Activated T-cell treated with anti-CD3 and anti-CD28 coated beads, Interleukin-2, amount 50 U/mL, for 72 hours (primary cell): ENCODE data around the gene TMEM150B. TPM values are rescaled to one million over a fixed set of nuclear protein-coding genes. Genes with fewer than 3 reads are reported as not detected.

Source experiments
- ATAC-seq, 2 donors: fragments of 150-1000 bp; cut with Tn5 transposase; replicated peaks in 1 of 2; 2 replicates each; pipeline ENCODE4 v1.10.0; 2021; ENCODE audit warnings: moderate library complexity in 2 of 2, mild to moderate bottlenecking in 1 of 2
- DNase-seq, 2 donors: peaks; one replicate each; pipeline ENCODE4 v3.0.0; 2021 to 2022; ENCODE audit warnings: mixed read lengths in 1 of 2
- H3K27ac Mint-ChIP-seq: one replicate; pipeline ENCODE4 v1.8.0; 2022; ENCODE audit warnings: mild to moderate bottlenecking, moderate library complexity, mixed read lengths
- H3K27me3 Mint-ChIP-seq: one replicate; pipeline ENCODE4 v1.8.0; 2022; ENCODE audit warnings: low read depth, mixed read lengths
- H3K36me3 Mint-ChIP-seq, 2 donors: one replicate each; pipeline ENCODE4 v1.8.0; 2022; ENCODE audit warnings: mixed read lengths in 2 of 2, mild to moderate bottlenecking in 1 of 2; ENCODE audit not compliant: insufficient read depth in 2 of 2
- H3K4me1 Mint-ChIP-seq: one replicate; pipeline ENCODE4 v1.8.0; 2022; ENCODE audit warnings: low read depth, mixed read lengths
- H3K4me3 Mint-ChIP-seq, 2 donors: one replicate each; pipeline ENCODE4 v1.8.0; 2022; ENCODE audit warnings: mild to moderate bottlenecking in 2 of 2, mixed read lengths in 2 of 2, moderate library complexity in 2 of 2
- H3K9me3 Mint-ChIP-seq, 2 donors: one replicate each; pipeline ENCODE4 v1.8.0; 2022; ENCODE audit warnings: mixed read lengths in 2 of 2
- total RNA-seq, 2 donors: library from RNA; stranded (reverse); gene quantifications; one replicate each; pipeline ENCODE4 v1.2.3, GENCODE V29; 2022

Gene TMEM150B
- total RNA-seq, 2 donors from 2014 or later, result not detected

- Mint-ChIP-seq H3K4me3 (no peak within 1 kb of the TSS), H3K36me3 (no peaks in the 10 kb centered on the region), H3K27me3 (no peaks in the 10 kb centered on the region), H3K9me3 (no peaks in the 10 kb centered on the region), H3K27ac (no peak within 1 kb of the TSS), H3K4me1 (no peaks in the 10 kb centered on the region)
- ATAC-seq, result no peak
- DNase-seq, result no peak
Observed at GRCh38 chr19:55362990-55363716, 38.0 kb upstream of the TMEM150B start, which contains the start of gene GARIN5B. TSS of gene GARIN5B (minus strand) at chr19:55363260. CDS start at chr19:55363066, 194 bp downstream.

DNA sequence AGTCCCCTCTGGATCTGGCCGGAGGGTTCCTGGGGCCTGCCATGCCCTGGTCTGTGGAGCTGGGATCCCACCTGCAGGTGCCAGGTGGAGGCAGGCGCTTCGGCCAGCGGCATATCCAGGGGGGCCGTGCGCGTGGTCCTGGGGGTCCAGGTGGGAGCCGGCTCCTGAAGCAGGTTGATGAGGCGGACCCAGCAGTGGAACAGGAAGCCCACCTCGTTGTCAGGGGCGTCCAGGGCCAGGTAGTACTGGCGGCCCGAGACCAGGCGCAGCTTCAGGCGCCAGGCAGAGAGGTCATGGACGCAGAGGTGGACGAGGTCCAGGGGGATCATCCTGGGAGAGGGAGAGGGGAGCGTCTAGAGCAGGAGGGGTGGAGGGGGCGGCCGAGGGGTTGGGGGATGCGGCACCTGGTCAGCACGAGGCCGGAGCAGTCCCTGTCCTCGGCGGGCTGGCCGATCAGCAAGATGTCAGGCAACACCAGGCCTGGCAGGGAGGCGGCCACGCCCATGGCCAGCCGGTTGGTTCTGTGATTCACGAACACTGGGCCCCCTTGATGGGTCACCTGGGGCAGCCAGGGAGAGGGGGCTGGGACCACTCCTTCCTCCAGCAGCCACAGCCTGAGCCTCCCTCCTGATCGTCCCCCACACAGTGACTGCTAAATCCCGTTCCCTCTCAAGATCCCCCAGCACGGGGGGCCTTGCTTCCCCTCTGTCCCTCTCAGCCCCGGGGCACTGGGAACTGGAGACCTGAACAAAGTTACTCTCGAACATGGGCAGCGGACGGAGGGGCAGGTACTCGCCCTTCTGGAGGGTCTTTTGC lies 37.2 kb upstream of the TMEM150B start:
- Mint-ChIP-seq H3K9me3 (no peaks in the 10 kb centered on the region), H3K4me1 (no peaks in the 10 kb centered on the region), H3K27ac (no peak overlapping the region), H3K27me3 (peaks cover 2% of the 10 kb centered on the region), H3K4me3 (no peak overlapping the region), H3K36me3 (no peaks in the 10 kb centered on the region)
- ATAC-seq, result no peak
- DNase-seq, result no peak

GRCh38 chr19:55360902-55361301 lies 35.8 kb upstream of the TMEM150B start:
- H3K27ac Mint-ChIP-seq, result no peak overlapping the region
- H3K4me1 Mint-ChIP-seq, result no peaks in the 10 kb centered on the region
- no peak for ATAC-seq
- DNase-seq, result no peak
- peaks cover 13% of the 10 kb centered on the region for H3K27me3 Mint-ChIP-seq
- H3K36me3 Mint-ChIP-seq, result no peaks in the 10 kb centered on the region
- no peak overlapping the region for H3K4me3 Mint-ChIP-seq
- no peaks in the 10 kb centered on the region for H3K9me3 Mint-ChIP-seq

- ATAC-seq (no peak), DNase-seq (no peak)
- Mint-ChIP-seq H3K27me3 (peaks cover 21% of the 10 kb centered on the region), H3K36me3 (no peaks in the 10 kb centered on the region), H3K27ac (peak overlapping the region; percentile 28), H3K9me3 (no peaks in the 10 kb centered on the region), H3K4me1 (no peaks in the 10 kb centered on the region), H3K4me3 (no peak overlapping the region)
Observed at GRCh38 chr19:55358943-55359908, 34.1 kb upstream of the TMEM150B start.

DNA sequence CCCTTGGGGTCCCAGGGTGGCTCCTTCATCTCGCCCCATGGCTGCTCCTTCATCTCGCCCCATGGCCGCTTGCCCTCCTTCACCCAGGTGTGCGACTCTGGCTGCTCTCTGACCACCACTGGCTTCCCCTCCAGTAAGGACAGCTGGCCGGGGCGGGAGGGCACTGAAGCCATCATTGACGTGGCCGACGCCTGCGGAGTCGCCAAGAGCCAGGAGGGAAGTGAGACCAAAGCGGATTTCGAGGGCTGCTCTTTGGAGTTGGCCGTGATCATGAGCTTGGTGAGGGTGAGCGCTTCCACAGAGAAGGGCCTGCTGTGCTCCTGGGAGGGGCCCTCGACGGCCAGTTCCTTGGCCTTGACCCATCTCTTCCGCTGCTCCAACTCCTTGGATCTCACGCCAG lies 33.4 kb upstream of the TMEM150B start:
- Mint-ChIP-seq H3K27ac (no peak overlapping the region), H3K4me1 (peaks cover 7% of the 10 kb centered on the region), H3K27me3 (peaks cover 21% of the 10 kb centered on the region), H3K4me3 (no peak overlapping the region), H3K9me3 (no peaks in the 10 kb centered on the region), H3K36me3 (no peaks in the 10 kb centered on the region)
- ATAC-seq (no peak), DNase-seq (no peak)

DNA sequence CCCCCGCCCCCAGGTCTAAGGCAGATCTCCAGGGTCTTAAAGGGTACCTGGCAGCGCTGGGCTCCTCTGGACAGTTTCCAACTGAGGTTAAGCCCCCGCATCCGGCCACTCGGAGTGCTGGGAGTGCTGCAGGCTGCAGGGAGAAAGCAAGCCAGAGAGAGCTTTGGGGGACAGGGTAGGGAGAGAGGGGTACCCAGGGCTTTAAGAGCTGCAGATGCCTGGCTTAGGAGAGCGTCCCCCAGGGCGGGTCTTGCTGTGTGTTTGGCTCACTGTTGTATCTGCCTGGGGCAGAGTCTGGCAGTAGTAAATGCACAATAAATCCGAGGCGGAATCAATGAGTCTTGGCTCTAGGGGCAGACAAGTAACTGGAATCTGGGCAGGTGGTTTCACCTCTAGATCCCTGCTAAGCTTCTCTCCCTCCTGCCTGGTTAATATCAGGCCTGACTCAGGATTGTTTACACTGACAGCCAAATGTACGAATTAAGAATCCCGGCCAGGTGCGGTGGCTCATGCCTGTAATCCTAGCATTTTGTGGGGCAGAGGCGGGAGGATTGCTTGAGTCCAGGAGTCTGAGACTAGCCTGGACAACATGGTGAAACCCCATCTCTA lies 30.2 kb upstream of the TMEM150B start:
- Mint-ChIP-seq H3K36me3 (no peaks in the 10 kb centered on the region), H3K4me3 (peak overlapping the region in 1 of 2 donors; percentile 15), H3K9me3 (no peaks in the 10 kb centered on the region), H3K27me3 (peaks cover 47% of the 10 kb centered on the region), H3K4me1 (peaks cover 18% of the 10 kb centered on the region), H3K27ac (no peak overlapping the region)
- ATAC-seq (no peak), DNase-seq (no peak)

DNA sequence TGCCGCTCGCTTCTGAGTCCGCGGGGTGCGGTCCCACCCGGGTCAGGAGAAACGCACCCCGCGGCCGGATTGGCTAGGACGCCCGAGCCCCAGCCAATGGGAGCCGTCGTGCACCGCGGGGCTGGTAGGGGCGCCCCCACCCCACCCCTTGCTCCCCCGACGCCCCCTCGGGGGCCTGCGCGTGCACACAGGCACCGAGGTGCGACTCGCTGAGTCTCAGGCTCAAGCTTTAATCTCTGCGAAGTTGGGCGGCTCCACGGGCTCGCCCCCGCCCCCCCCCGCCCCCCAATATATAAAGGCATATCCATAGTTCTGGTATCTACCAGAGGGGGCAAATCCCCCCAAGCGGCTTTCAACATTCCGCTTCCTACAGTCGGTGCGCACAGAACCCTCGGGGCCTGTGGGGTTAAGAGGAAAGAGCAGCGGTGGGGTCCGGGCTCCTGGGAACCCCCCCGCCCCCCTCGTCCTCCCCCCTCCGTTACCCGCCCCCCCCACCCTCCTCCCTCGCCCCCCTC lies 29.6 kb upstream of the TMEM150B start, which contains the start of gene COX6B2:
Gene COX6B2, minus strand, starts transcription at position 22 of the 515 bp plus-strand sequence. CDS start 198 bp downstream, outside the sequence.
- peak; percentile 15 to 18 for ATAC-seq

GRCh38 chr19:55353803-55354697 lies 28.9 kb upstream of the TMEM150B start:
- no peaks in the 10 kb centered on the region for H3K9me3 Mint-ChIP-seq
- peak overlapping the region; percentile 83 to 86 for H3K4me3 Mint-ChIP-seq
- no peak overlapping the region for H3K27ac Mint-ChIP-seq
- peak; percentile 85 to 88 for ATAC-seq
- no peaks in the 10 kb centered on the region for H3K36me3 Mint-ChIP-seq
- peak; percentile 72 to 77 for DNase-seq
- H3K4me1 Mint-ChIP-seq, result peaks cover 18% of the 10 kb centered on the region
- peaks cover 47% of the 10 kb centered on the region for H3K27me3 Mint-ChIP-seq

More for the DNA sequence above, 29.6 kb upstream of the TMEM150B start, which contains the start of gene COX6B2:
- peak within 1 kb of the TSS; percentile 83 to 86 for H3K4me3 Mint-ChIP-seq
- H3K4me1 Mint-ChIP-seq, result peaks cover 18% of the 10 kb centered on the region
- no peak for DNase-seq
- no peaks in the 10 kb centered on the region for H3K36me3 Mint-ChIP-seq
- no peaks in the 10 kb centered on the region for H3K9me3 Mint-ChIP-seq
- peaks cover 47% of the 10 kb centered on the region for H3K27me3 Mint-ChIP-seq
- H3K27ac Mint-ChIP-seq, result no peak within 1 kb of the TSS

DNA sequence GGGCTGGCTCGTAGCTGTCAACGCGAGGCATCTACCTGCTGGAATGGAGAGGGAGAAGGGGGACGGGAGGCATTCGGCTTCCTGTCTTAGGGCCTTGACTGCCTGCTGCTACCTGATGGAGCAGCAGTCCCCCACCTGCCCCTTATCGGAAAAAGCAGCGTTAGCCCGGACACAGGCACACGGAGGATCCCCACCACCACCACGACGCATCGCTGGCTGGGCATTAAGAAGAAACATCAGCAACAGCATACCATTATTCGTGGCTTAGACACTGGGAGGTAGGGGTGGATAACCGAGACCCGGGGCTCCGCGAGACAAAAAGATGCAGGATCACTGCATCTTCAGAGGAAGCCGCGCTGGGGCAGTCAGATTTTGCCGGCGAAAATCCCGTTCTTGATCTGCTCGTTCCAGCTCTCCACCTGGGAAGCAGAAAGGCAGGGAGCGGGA lies 28.2 kb upstream of the TMEM150B start:
- ATAC-seq (peak in 1 of 2 donors; percentile 5), DNase-seq (no peak)
- peak overlapping the region; percentile 83 to 86 for H3K4me3 Mint-ChIP-seq
- H3K4me1 Mint-ChIP-seq, result peaks cover 18% of the 10 kb centered on the region
- no peaks in the 10 kb centered on the region for H3K36me3 Mint-ChIP-seq
- H3K9me3 Mint-ChIP-seq, result no peaks in the 10 kb centered on the region
- no peak overlapping the region for H3K27ac Mint-ChIP-seq
- H3K27me3 Mint-ChIP-seq, result peaks cover 47% of the 10 kb centered on the region

DNA sequence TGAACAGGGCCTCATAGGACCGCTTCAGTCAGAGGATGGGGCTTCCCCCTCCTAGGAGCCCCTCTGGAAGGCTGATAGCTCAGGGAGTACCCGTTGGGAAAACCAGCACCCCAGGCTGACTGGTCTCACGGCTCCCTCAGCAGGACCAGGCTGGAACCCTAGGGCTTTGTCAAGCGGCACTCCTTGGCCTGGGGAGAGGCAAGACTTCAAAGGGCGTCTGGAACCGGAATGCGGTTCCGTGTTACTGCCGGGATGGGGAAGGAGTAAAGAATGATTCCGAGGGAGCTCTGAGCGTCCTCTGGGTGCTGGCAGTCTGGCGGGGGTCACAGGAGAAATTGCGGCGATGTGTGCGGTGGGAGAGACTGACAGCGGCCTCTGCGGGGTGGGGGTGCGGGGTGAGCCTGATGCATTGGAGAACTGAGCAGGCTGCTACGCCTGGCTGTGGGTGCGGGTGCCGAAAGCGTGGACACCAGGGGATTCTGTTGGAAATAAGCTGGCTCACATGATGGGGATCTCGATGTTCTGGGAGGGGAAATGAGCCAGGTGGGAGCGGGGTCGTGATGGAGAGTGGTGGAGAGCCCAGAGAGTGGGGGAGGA lies 27.5 kb upstream of the TMEM150B start:
- Mint-ChIP-seq H3K36me3 (no peaks in the 10 kb centered on the region), H3K27ac (peak overlapping the region; percentile 30), H3K9me3 (no peaks in the 10 kb centered on the region), H3K4me3 (peak overlapping the region; percentile 83 to 86), H3K27me3 (peaks cover 47% of the 10 kb centered on the region), H3K4me1 (peaks cover 18% of the 10 kb centered on the region)
- no peak for ATAC-seq
- DNase-seq, result no peak

DNA sequence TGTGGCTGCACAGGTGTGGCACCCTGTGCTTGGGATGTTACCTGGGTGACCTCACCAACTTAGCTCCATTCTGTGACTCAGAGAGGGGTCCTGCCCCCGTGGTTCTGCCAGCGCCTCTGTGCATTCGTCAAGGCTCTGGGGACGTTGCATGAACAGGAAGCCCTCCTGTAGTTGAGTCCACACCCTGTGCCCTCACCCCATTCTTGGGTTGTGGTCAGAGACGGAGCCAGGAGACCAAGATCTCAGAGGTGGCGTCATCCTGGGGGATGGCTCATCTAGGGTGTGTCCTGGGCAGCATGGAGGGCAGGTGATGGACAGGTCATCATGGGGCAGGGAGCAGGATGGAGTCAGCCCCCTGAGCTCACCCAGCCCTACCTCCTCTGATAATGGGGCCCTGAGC lies 26.9 kb upstream of the TMEM150B start:
- Mint-ChIP-seq H3K4me1 (peaks cover 18% of the 10 kb centered on the region), H3K36me3 (no peaks in the 10 kb centered on the region), H3K9me3 (no peaks in the 10 kb centered on the region), H3K4me3 (no peak overlapping the region), H3K27ac (no peak overlapping the region), H3K27me3 (peaks cover 42% of the 10 kb centered on the region)
- DNase-seq (no peak), ATAC-seq (no peak)
